Activated gamma-delta T cell (primary cell): Measurements from ENCODE around the gene FAM234B.
"Not testable (repeated sequence)": the region's sequence is repeated elsewhere in the genome, so short reads cannot be mapped to it uniquely, and the experiment has no call there.

Experiments
- DNase-seq: peaks from one replicate; lab custom pipeline; 2025; lab: John Stamatoyannopoulos, UW

FAM234B gene

GRCh38 chr12:13060581-13060980, 16.4 kb downstream of the FAM234B start:
- DNase-seq, result no peak

- DNase-seq, result no peak
Measured at GRCh38 chr12:13061377-13061776, 17.2 kb downstream of the FAM234B start.

- no peak for DNase-seq
Measured at GRCh38 chr12:13062669-13063068, 18.5 kb downstream of the FAM234B start.

- DNase-seq, result no peak
Measured at GRCh38 chr12:13066014-13066413, 21.8 kb downstream of the FAM234B start.

- no peak for DNase-seq
Measured at GRCh38 chr12:13066459-13066858, 22.3 kb downstream of the FAM234B start.

- no peak for DNase-seq
Measured at GRCh38 chr12:13067322-13067721, 23.1 kb downstream of the FAM234B start.

- DNase-seq, result no peak
Measured at GRCh38 chr12:13069380-13069779, 25.2 kb downstream of the FAM234B start.

GRCh38 chr12:13071305-13072280, 27.4 kb downstream of the FAM234B start:
- DNase-seq, result no peak

- DNase-seq, result no peak
Measured at GRCh38 chr12:13073173-13073572, 29.0 kb downstream of the FAM234B start.

GRCh38 chr12:13074396-13075117, 30.4 kb downstream of the FAM234B start:
- DNase-seq, result no peak

- no peak for DNase-seq
Measured at GRCh38 chr12:13075118-13075480, 30.9 kb downstream of the FAM234B start.

- no peak for DNase-seq
Measured at GRCh38 chr12:13075786-13076570, 31.8 kb downstream of the FAM234B start.

GRCh38 chr12:13079440-13079906, 35.3 kb downstream of the FAM234B start:
- DNase-seq, result no peak

- no peak for DNase-seq
Measured at GRCh38 chr12:13080266-13080665, 36.1 kb downstream of the FAM234B start.

GRCh38 chr12:13082861-13083260, 38.7 kb downstream of the FAM234B start:
- no peak for DNase-seq

- not testable (repeated sequence) for DNase-seq
Measured at GRCh38 chr12:13083638-13084037, 39.5 kb downstream of the FAM234B start.

- DNase-seq, result no peak
Measured at GRCh38 chr12:13084898-13085640, 40.9 kb downstream of the FAM234B start.

GRCh38 chr12:13085968-13086686, 41.9 kb downstream of the FAM234B start:
- DNase-seq, result no peak

- no peak for DNase-seq
Measured at GRCh38 chr12:13087766-13088165, 43.6 kb downstream of the FAM234B start.

- DNase-seq, result no peak
Measured at GRCh38 chr12:13088496-13088895, 44.3 kb downstream of the FAM234B start.

- no peak for DNase-seq
Measured at GRCh38 chr12:13090054-13090453, 45.9 kb downstream of the FAM234B start.
